H1 (cell line): ENCODE measurements around the gene HLA-C.

Experiments
- EZH2 ChIP-seq: fragments of 200-600 bp; sonication (generic); IDR thresholded peaks from 2 replicates; pipeline ENCODE4 v1.7.1; 2012; ENCODE audit warnings: low read depth, mild to moderate bottlenecking, moderate library complexity, low read length, inconsistent platforms; ENCODE audit not compliant: severe bottlenecking
- MAFK ChIP-seq: IDR thresholded peaks from 2 replicates; pipeline ENCODE4 v1.6.1; 2012; ENCODE audit warnings: low read depth, mild to moderate bottlenecking, improper control_type of control experiment, low read length
- POLR2A ChIP-seq, 2 experiments: IDR thresholded peaks; 1 replicate in 1 of 2; 2 replicates in 1 of 2; pipeline ENCODE4 v1.6.1; 2011; ENCODE audit warnings: low read depth in 2 of 2, low read length in 2 of 2, mild to moderate bottlenecking in 2 of 2; ENCODE audit errors: control extremely low read depth in 1 of 2
- TF ChIP-seq, protein P1 (sequence below), 3 experiments: IDR thresholded peaks; 1 replicate in 2 of 3; 2 replicates in 1 of 3; pipeline versions ENCODE4 v1.5.1 to v1.6.1; 2011; ENCODE audit warnings: low read length in 3 of 3, mild to moderate bottlenecking in 3 of 3, inconsistent platforms in 2 of 3, low read depth in 1 of 3, moderate library complexity in 1 of 3; ENCODE audit not compliant: insufficient read depth in 1 of 3; ENCODE audit errors: control extremely low read depth in 1 of 3

DNA sequence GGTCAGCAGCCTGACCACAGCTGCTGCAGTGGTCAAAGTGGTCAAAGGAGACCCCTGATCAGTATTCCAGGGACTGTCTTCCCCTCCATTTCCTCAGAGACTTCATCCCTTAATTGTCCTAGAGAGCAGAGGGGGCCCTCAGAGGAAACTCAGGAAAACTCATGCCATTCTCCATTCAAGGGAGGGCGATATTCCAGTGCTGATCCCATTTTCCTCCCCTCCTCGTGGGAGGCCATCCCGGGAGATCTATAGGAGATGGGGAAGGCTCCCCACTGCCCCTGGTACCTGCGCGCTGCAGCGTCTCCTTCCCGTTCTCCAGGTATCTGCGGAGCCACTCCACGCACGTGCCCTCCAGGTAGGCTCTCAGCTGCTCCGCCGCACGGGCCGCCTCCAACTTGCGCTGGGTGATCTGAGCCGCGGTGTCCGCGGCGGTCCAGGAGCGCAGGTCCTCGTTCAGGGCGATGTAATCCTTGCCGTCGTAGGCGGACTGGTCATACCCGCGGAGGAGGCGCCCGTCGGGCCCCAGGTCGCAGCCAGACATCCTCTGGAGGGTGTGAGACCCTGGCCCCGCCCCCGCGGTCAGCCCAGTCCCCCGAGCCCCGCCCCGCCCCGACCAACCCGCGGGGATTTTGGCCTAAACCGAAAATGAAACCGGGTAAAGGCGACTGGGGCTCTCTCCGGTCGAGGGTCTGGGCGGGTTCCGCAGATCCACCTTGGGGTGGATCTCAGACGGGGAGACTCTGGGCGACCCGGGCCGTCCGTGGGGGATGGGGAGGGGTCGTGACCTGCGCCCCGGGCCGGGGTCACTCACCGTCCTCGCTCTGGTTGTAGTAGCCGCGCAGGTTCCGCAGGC is 878 bp downstream of the HLA-C start:
- TF ChIP-seq MAFK (no peak), POLR2A (IDR thresholded peaks at IDR 0.05; ENCODE audit: control extremely low read depth in 1 of 2, low read depth in 2 of 2, low read length in 2 of 2) (no peak; a peak in 1 of 3 replicates), EZH2 (no peak)
- TF ChIP-seq, protein P1, sequence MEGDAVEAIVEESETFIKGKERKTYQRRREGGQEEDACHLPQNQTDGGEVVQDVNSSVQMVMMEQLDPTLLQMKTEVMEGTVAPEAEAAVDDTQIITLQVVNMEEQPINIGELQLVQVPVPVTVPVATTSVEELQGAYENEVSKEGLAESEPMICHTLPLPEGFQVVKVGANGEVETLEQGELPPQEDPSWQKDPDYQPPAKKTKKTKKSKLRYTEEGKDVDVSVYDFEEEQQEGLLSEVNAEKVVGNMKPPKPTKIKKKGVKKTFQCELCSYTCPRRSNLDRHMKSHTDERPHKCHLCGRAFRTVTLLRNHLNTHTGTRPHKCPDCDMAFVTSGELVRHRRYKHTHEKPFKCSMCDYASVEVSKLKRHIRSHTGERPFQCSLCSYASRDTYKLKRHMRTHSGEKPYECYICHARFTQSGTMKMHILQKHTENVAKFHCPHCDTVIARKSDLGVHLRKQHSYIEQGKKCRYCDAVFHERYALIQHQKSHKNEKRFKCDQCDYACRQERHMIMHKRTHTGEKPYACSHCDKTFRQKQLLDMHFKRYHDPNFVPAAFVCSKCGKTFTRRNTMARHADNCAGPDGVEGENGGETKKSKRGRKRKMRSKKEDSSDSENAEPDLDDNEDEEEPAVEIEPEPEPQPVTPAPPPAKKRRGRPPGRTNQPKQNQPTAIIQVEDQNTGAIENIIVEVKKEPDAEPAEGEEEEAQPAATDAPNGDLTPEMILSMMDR (IDR thresholded peaks at IDR 0.05; ENCODE audit: control extremely low read depth in 1 of 3, insufficient read depth in 1 of 3, low read depth in 1 of 3, low read length in 3 of 3), result no peak
